B cell (primary cell): Measurements from ENCODE around the gene PCSK6. TPM values are rescaled to one million over a fixed set of nuclear protein-coding genes. Genes with fewer than 3 reads are reported as not detected.

Experiments used
- ATAC-seq: fragments of 200-7000 bp; cut with Tn5 transposase; one replicate; pipeline ENCODE4 v1.10.0; 2021; ENCODE audit warnings: low read depth, mild to moderate bottlenecking, moderate number of reproducible peaks, moderate library complexity
- CTCF ChIA-PET: fragments of 350-600 bp; sonication (Branson Sonifier 250); formaldehyde crosslinking; loops from one replicate; lab custom pipeline; 2021; ENCODE audit warnings: antibody characterized with exemption, inconsistent platforms; lab: Charles Lee
- POLR2A ChIA-PET: fragments of 350-600 bp; sonication (Branson Sonifier 250); formaldehyde crosslinking; loops from one replicate; lab custom pipeline; 2021; ENCODE audit warnings: antibody characterized with exemption; lab: Charles Lee
- DNase-seq: peaks from one replicate; pipeline ENCODE4 v3.0.0; 2013
- H2AFZ ChIP-seq: 2 replicates; pipeline ENCODE4 v1.6.1; 2012; ENCODE audit warnings: mild to moderate bottlenecking, low read depth, low read length; ENCODE audit not compliant: insufficient read depth, poor library complexity, severe bottlenecking
- H3K27ac ChIP-seq, 2 donors: 1 replicate in 1 of 2; 2 replicates in 1 of 2; pipeline ENCODE4 v1.5.1; 2012 to 2013; ENCODE audit warnings: low read length in 2 of 2, mild to moderate bottlenecking in 2 of 2, moderate library complexity in 1 of 2
- H3K27me3 ChIP-seq, 4 experiments: fragments of 200-600 bp in 1 of 4; sonication (generic) in 1 of 4; replicated peaks in 1 of 4; 1 replicate in 2 of 4; 2 replicates in 2 of 4; pipeline versions ENCODE4 v1.6.1 to v1.7.0; 2013 to 2016; ENCODE audit warnings: low read length in 3 of 4, mild to moderate bottlenecking in 2 of 4, mixed read lengths in 1 of 4, moderate library complexity in 1 of 4; ENCODE audit not compliant: insufficient read depth in 4 of 4, control insufficient read depth in 3 of 4; ENCODE audit errors: control extremely low read depth in 1 of 4
- H3K36me3 ChIP-seq, 2 experiments: replicated peaks in 1 of 2; 1 replicate in 1 of 2; 2 replicates in 1 of 2; pipeline versions ENCODE4 v1.6.1 to v1.7.1; 2013; ENCODE audit warnings: low read length in 1 of 2; ENCODE audit not compliant: insufficient read depth in 2 of 2, control insufficient read depth in 1 of 2; ENCODE audit errors: control extremely low read depth in 1 of 2, extremely low read depth in 1 of 2
- H3K4me1 ChIP-seq, 2 donors: fragments of 200-600 bp in 1 of 2; sonication (generic) in 1 of 2; 1 replicate in 1 of 2; 2 replicates in 1 of 2; pipeline versions ENCODE4 v1.5.1 to v1.6.1; 2013 to 2017; ENCODE audit warnings: low read length in 2 of 2; ENCODE audit not compliant: control insufficient read depth in 2 of 2, insufficient read depth in 2 of 2
- H3K4me2 ChIP-seq: replicated peaks from 2 replicates; pipeline ENCODE3; 2012; ENCODE audit warnings: mild to moderate bottlenecking, low read depth, low read length; ENCODE audit not compliant: poor library complexity, severe bottlenecking
- H3K4me3 ChIP-seq, 5 experiments: fragments of 200-600 bp in 1 of 5; sonication (generic) in 1 of 5; 1 replicate in 3 of 5; 2 replicates in 2 of 5; pipeline versions ENCODE4 v1.5.1 to v1.7.0; 2011 to 2016; ENCODE audit warnings: low read length in 4 of 5, mild to moderate bottlenecking in 4 of 5, low read depth in 2 of 5, control low read depth in 1 of 5, moderate library complexity in 1 of 5; ENCODE audit not compliant: insufficient read depth in 1 of 5; ENCODE audit errors: control extremely low read depth in 1 of 5, extremely low read depth in 1 of 5
- H3K79me2 ChIP-seq: fragments of 200-600 bp; sonication (generic); one replicate; pipeline ENCODE4 v1.6.0; 2016; ENCODE audit warnings: low read length; ENCODE audit not compliant: control insufficient read depth, insufficient read depth
- H3K9ac ChIP-seq: fragments of 200-600 bp; sonication (generic); 2 replicates; pipeline ENCODE4 v1.6.1; 2017; ENCODE audit warnings: mild to moderate bottlenecking, low read length, moderate library complexity
- H3K9me3 ChIP-seq, 3 donors: one replicate each; pipeline versions ENCODE4 v1.6.1 to v1.7.1; 2013; ENCODE audit warnings: low read length in 2 of 3; ENCODE audit not compliant: control insufficient read depth in 2 of 3, insufficient read depth in 1 of 3; ENCODE audit errors: control extremely low read depth in 1 of 3
- H4K20me1 ChIP-seq: 2 replicates; pipeline ENCODE4 v1.6.0; 2012; ENCODE audit warnings: mild to moderate bottlenecking, low read length; ENCODE audit not compliant: insufficient read depth, control insufficient read depth, poor library complexity, severe bottlenecking
- H3K27ac Mint-ChIP-seq: one replicate; pipeline ENCODE4 v1.8.0; 2021; ENCODE audit warnings: mixed read lengths
- H3K27me3 Mint-ChIP-seq: one replicate; pipeline ENCODE4 v1.8.0; 2021; ENCODE audit warnings: mixed read lengths
- H3K4me1 Mint-ChIP-seq: one replicate; pipeline ENCODE4 v1.8.0; 2021; ENCODE audit warnings: mixed read lengths
- H3K4me3 Mint-ChIP-seq: one replicate; pipeline ENCODE4 v1.8.0; 2021; ENCODE audit warnings: mixed read lengths
- H3K9me3 Mint-ChIP-seq: one replicate; pipeline ENCODE4 v1.8.0; 2022; ENCODE audit warnings: mixed read lengths; ENCODE audit not compliant: insufficient read depth
- CTCF ChIP-seq: fragments of 200-600 bp; IDR thresholded peaks from one replicate; pipeline ENCODE4 v1.8.0; 2022; ENCODE audit warnings: antibody characterized with exemption, mild to moderate bottlenecking
- EZH2 ChIP-seq: IDR thresholded peaks from 2 replicates; pipeline ENCODE4 v1.6.1; 2012; ENCODE audit warnings: borderline replicate concordance, low read depth, mild to moderate bottlenecking, moderate library complexity, low read length; ENCODE audit not compliant: insufficient read depth, poor library complexity, severe bottlenecking
- WGBS: methylation state at CpG from one replicate; pipeline ENCODE4 v1.1.5; 2013; ENCODE audit warnings: missing lambda C conversion rate; ENCODE audit not compliant: insufficient coverage; 5-methylcytosine and 5-hydroxymethylcytosine counted together
- intact Hi-C: fragments of 100-400 bp; cut with micrococcal nuclease; formaldehyde crosslinking; loops from one replicate; pipeline ENCODE4 v1.10.0; 2022
- polyA plus RNA-seq: library from polyadenylated mRNA; depleted of rRNA; stranded (reverse); fragments of >200 nt; gene quantifications from 2 replicates; pipeline ENCODE4 v1.2.3, GENCODE V29; 2012
- total RNA-seq, 2 donors: library from RNA; stranded (reverse); fragments of 120-200 nt in 1 of 2; gene quantifications; 1 replicate in 1 of 2; 2 replicates in 1 of 2; pipeline versions ENCODE4 v1.2.3 to v1.2.4, GENCODE V29; 2013 to 2022

Gene PCSK6
- total and polyA plus RNA-seq, 2 donors (not counting 1 experiment from before 2014, with no cell fraction given): 0.66 to 1.6 TPM

- POLR2A ChIA-PET: no interaction called here
- no peak overlapping the region for H3K9ac ChIP-seq
- WGBS: 74% methylated on average over 19 of the region's 21 CpGs
Measured at GRCh38 chr15:101469520-101470288, 19.8 kb downstream of the PCSK6 start.

More at GRCh38 chr15:101469520-101470288, 19.8 kb downstream of the PCSK6 start:
- no peak overlapping the region for H3K4me2 ChIP-seq
- H3K36me3 ChIP-seq: no peaks in the 10 kb centered on the region
- H3K4me1 ChIP-seq: no peaks in the 10 kb centered on the region
- H2AFZ ChIP-seq: no peak overlapping the region
- H3K9me3 Mint-ChIP-seq: no peaks in the 10 kb centered on the region
- CTCF ChIA-PET: no interaction called here
- H3K27ac ChIP-seq: no peak overlapping the region
- ATAC-seq (no peak), DNase-seq (no peak)
- H3K79me2 ChIP-seq: no peaks in the 10 kb centered on the region
- no peak overlapping the region for H3K27ac Mint-ChIP-seq
- intact Hi-C loops: no loop called here
- peaks cover 21% of the 10 kb centered on the region for H3K27me3 Mint-ChIP-seq
- H3K4me3 Mint-ChIP-seq: no peak overlapping the region
- TF ChIP-seq CTCF: no peak
- TF ChIP-seq EZH2: no peak
- H3K4me1 Mint-ChIP-seq: no peaks in the 10 kb centered on the region
- no peaks in the 10 kb centered on the region for H4K20me1 ChIP-seq
- peaks cover 0 to 5% (median under 1%) of the 10 kb centered on the region in 4 experiments for H3K27me3 ChIP-seq
- no peak overlapping the region for H3K4me3 ChIP-seq
- peaks cover 0 to 3% (median 0%) of the 10 kb centered on the region in 3 donors for H3K9me3 ChIP-seq
